ENCODE results near the gene AMD1. TPM values are rescaled to one million over a fixed set of nuclear protein-coding genes. Genes with fewer than 3 reads are reported as not detected.

The AMD1 gene
- total RNA-seq, 4 donors from 2014 or later, result 46.2 to 93.1 (median 59.6) TPM

GRCh38 chr6:110884321-110884720 lies 9.7 kb downstream of the AMD1 start:
- H3K4me1 ChIP-seq, result peaks cover 41 to 87% (median 70%) of the 10 kb centered on the region in 4 donors
- no peaks in the 10 kb centered on the region for H3K9me3 ChIP-seq
- peaks cover 0 to 6% (median 0%) of the 10 kb centered on the region in 4 donors for H3K36me3 ChIP-seq
- H3K27me3 ChIP-seq, result no peaks in the 10 kb centered on the region
- intact Hi-C loops (cut with DNase I), result no loop called here
- no peak overlapping the region for H3K27ac ChIP-seq (replicated peaks in 1 of 4)
- no peak overlapping the region for H3K4me3 ChIP-seq
- TF ChIP-seq CTCF (IDR thresholded peaks at IDR 0.05), result no peak
- no peak for TF ChIP-seq EP300 (IDR thresholded peaks at IDR 0.05)
- no peak for TF ChIP-seq POLR2AphosphoS5 (IDR thresholded peaks at IDR 0.05)
- TF ChIP-seq POLR2A (IDR thresholded peaks at IDR 0.05; ENCODE audit: low read depth), result no peak
- no peak for DNase-seq (ENCODE audit: extremely low spot score)
- 85% methylated on average over 3 of the region's 3 CpGs for WGBS

GRCh38 chr6:110885526-110885925 lies 10.9 kb downstream of the AMD1 start:
- Histone ChIP-seq H3K27me3 (no peaks in the 10 kb centered on the region), H3K4me3 (no peak overlapping the region), H3K36me3 (peaks cover 0 to 18% (median 7%) of the 10 kb centered on the region in 4 donors), H3K27ac (replicated peaks in 1 of 4) (no peak overlapping the region), H3K4me1 (peaks cover 30 to 75% (median 59%) of the 10 kb centered on the region in 4 donors), H3K9me3 (no peaks in the 10 kb centered on the region)
- intact Hi-C loops (cut with DNase I), result no loop called here
- 90% methylated on average over 4 of the region's 4 CpGs for WGBS
- no peak for DNase-seq (ENCODE audit: extremely low spot score)
- TF ChIP-seq POLR2A (IDR thresholded peaks at IDR 0.05; ENCODE audit: low read depth) (no peak), EP300 (IDR thresholded peaks at IDR 0.05) (no peak), CTCF (IDR thresholded peaks at IDR 0.05) (no peak), POLR2AphosphoS5 (IDR thresholded peaks at IDR 0.05) (no peak)

- TF ChIP-seq POLR2AphosphoS5 (IDR thresholded peaks at IDR 0.05), result no peak
- TF ChIP-seq EP300 (IDR thresholded peaks at IDR 0.05), result no peak
- no peak for TF ChIP-seq POLR2A (IDR thresholded peaks at IDR 0.05; ENCODE audit: low read depth)
- no peak for TF ChIP-seq CTCF (IDR thresholded peaks at IDR 0.05)
- Histone ChIP-seq H3K27ac (replicated peaks in 1 of 4) (no peak overlapping the region), H3K4me1 (peaks cover 25 to 64% (median 48%) of the 10 kb centered on the region in 4 donors), H3K36me3 (peaks cover 1 to 29% (median 18%) of the 10 kb centered on the region in 4 donors), H3K27me3 (no peaks in the 10 kb centered on the region), H3K4me3 (no peak overlapping the region), H3K9me3 (no peaks in the 10 kb centered on the region)
- WGBS, result 75% methylated on average over 7 of the region's 7 CpGs
- DNase-seq (ENCODE audit: extremely low spot score), result no peak
- intact Hi-C loops (cut with DNase I), result no loop called here
These were observed 12.1 kb downstream of the AMD1 start for GRCh38 chr6:110886555-110887167.

GRCh38 chr6:110890288-110890687 lies 15.7 kb downstream of the AMD1 start:
- no peak overlapping the region for H3K4me3 ChIP-seq
- H3K27ac ChIP-seq (replicated peaks in 1 of 4), result no peak overlapping the region
- no peaks in the 10 kb centered on the region for H3K27me3 ChIP-seq
- 96% methylated on average over 1 of the region's 1 CpG for WGBS
- DNase-seq (ENCODE audit: extremely low spot score), result no peak
- peaks cover 25 to 63% (median 49%) of the 10 kb centered on the region in 4 donors for H3K36me3 ChIP-seq
- TF ChIP-seq POLR2A (IDR thresholded peaks at IDR 0.05; ENCODE audit: low read depth), result no peak
- TF ChIP-seq EP300 (IDR thresholded peaks at IDR 0.05), result no peak
- TF ChIP-seq CTCF (IDR thresholded peaks at IDR 0.05), result no peak
- TF ChIP-seq POLR2AphosphoS5 (IDR thresholded peaks at IDR 0.05), result no peak
- intact Hi-C loops (cut with DNase I), result no loop called here
- no peaks in the 10 kb centered on the region for H3K9me3 ChIP-seq
- H3K4me1 ChIP-seq, result peaks cover 0 to 29% (median 13%) of the 10 kb centered on the region in 4 donors

Data from esophagus muscularis mucosa (tissue), 4 donors.